GM18520 (cell line): ENCODE results near the gene NSUN4.
"Not testable (repeated sequence)": the region's sequence is repeated elsewhere in the genome, so short reads cannot be mapped to it uniquely, and the experiment has no call there.

Experiments
- ATAC-seq: cut with Tn5 transposase; IDR thresholded peaks from one replicate; pipeline ENCODE4 v1.9.1; 2021; ENCODE audit not compliant: unreplicated experiment

NSUN4 gene

DNA sequence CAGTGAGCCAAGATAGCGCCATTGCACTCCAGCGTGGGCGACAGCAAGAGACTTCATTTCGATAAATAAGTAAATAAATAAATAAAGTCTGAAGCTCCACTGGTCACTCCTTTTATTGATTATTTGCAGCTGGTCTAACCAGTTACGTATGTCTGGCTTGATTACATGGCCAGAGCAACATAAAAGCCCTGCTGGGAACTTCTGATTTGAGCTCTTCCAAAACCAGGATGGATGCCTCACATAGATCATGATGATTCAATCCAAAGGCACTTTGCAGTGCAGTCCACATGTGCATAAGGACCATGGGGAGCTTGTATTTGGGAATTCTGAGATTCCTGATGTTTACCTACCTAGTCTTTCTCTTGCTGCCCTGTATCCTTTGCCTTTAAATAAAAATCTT is 24.0 kb downstream of the NSUN4 start:
- ATAC-seq: no peak

GRCh38 chr1:46365796-46366195 is 25.2 kb downstream of the NSUN4 start:
- not testable (repeated sequence) for ATAC-seq

GRCh38 chr1:46367072-46367471 is 26.5 kb downstream of the NSUN4 start:
- no peak for ATAC-seq

DNA sequence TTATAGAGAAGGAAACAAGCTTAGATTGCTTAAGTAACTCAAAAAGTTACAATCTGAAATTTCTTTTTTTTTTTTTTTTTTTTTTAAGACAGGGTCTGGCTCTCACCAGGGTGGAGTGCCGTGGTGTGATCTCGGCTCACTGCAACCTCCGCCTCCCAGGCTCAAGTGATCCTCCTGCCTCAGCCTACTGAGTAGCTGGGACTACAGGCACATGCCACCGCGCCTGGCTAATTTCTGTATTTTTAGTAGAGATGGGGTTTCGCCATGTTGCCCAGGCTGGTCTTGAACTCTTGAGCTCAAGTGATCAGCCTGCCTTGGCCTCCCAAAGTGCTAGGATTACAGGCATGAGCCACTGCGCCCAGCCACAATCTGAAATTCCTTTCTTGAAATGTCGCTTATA is 27.1 kb downstream of the NSUN4 start:
- ATAC-seq: not testable (repeated sequence)

DNA sequence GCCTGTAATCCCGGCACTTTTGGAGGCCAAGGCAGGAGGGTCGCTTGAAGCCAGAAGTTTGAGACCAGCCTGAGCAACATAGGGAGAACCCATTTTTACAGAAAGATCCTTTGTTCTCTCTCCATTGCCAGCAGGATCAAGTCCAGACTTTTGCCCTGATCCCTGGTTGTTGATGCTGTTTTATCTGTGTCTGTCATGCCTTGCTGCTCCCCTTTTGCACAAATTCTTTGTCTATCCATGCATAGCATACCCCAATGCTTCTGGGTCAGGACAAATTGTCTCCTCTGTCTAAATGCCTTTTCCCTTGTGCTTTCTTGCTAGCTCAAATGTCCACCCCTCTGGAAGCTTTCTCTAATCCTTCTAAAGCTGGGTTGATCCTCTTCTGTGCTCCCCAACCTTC is 28.2 kb downstream of the NSUN4 start:
- no peak for ATAC-seq

DNA sequence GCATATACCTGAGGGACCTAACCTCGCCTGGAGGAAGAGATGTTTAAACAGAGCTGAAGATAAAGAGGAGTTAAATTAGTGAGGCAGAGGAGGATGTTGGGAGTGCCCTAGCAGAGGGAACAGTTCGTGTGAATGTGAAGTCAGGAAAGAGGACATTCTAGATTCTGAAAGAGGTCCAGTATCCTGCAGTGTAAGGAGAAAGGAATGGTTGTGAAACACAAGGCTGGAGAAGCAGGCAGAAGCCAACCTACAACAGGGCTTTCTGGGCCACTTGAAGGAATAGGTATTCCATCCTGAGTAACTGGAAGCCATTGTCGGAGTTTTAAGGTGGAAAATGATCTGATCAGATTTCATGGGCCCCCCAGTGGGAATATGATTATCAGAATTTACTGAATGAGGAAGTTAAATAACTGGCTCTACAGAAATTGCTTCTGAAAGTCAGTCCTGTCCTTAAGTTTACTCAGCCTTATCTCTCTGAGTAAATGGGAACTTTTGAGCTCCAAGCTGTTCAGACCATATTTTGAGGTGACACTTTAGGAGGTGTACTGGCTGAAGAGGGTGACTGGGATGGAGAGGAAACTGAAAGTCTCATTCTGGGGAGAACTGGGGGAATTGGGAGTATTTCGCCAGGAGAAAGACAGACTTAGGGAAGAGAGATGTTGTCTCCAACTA is 29.1 kb downstream of the NSUN4 start:
- ATAC-seq: no peak

GRCh38 chr1:46370214-46370633 is 29.6 kb downstream of the NSUN4 start:
- ATAC-seq: no peak

GRCh38 chr1:46372431-46372830 is 31.8 kb downstream of the NSUN4 start:
- ATAC-seq: no peak

GRCh38 chr1:46379996-46380395 is 39.4 kb downstream of the NSUN4 start:
- ATAC-seq: no peak

DNA sequence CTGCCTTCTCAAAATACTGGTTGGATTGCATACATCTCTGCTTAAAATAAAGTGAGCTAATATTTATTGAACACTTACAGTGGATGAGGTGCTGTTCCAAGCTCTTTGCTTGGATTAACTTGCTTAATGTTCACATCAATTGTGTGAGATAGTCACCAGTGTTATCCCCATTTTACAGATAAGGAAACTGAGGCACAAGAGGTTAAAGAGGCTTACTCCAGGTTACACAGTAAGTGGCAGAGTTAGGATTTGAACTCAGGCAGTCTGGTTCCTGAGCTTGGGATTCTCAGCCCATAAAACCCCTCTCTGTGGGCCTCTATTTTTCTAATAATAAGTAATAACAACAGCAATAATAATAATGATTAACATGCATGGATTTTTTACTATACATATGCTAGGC is 39.9 kb downstream of the NSUN4 start:
- ATAC-seq: no peak

DNA sequence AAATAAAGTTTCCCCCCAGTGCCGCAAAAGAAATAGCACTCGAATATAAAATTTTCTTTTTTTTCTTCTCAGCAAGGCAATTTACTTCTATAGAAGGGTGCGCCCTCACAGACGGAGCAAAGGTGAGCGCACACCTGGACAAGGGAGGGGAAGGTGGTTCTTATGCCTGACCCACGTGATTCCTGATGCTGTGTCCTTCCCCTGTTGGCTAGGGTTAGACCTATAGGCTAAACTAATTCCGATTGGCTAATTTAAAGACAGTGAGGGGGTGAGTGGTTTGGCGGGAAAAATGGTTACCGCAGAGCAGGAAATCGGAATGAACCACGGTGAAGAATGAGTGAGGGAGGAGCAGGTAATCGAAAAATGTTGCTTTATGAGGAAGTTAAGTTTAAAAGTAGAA is 52.9 kb downstream of the NSUN4 start:
- ATAC-seq: no peak

DNA sequence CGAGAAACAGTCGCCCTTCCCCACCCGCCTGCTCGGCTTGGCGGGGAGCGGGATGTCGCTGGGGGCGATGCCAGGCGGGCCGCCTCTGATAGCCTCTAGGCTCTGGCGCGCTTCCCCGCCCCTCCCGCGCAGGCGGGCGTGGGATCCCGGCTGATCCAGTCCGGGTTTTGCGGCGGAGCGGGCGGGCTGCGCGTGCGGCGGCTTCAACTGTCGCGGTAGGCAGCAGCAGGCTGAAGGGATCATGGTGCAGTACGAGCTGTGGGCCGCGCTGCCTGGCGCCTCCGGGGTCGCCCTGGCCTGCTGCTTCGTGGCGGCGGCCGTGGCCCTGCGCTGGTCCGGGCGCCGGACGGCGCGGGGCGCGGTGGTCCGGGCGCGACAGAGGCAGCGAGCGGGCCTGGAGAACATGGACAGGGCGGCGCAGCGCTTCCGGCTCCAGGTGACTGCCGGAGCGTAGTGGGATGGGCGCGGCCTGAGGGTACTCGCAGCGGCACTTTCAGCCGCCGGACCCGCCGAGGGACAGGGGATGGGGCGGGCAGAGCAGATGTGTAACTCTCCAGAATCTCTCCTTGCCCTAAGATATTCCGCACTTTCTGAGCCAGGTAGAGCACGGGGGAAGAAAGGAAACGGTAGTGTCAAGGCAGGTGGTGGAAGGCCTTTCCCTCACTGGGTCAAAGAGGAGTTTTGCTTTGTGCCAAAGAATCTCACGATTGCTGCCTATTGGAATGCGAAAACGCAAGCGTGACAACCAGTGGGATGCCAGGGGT is 53.7 kb downstream of the NSUN4 start, which contains the start of gene FAAH:
Gene FAAH (plus strand): TSS at position 210 of the 764 bp plus-strand sequence. CDS start 32 bp downstream, at position 242.
- ATAC-seq: no peak

DNA sequence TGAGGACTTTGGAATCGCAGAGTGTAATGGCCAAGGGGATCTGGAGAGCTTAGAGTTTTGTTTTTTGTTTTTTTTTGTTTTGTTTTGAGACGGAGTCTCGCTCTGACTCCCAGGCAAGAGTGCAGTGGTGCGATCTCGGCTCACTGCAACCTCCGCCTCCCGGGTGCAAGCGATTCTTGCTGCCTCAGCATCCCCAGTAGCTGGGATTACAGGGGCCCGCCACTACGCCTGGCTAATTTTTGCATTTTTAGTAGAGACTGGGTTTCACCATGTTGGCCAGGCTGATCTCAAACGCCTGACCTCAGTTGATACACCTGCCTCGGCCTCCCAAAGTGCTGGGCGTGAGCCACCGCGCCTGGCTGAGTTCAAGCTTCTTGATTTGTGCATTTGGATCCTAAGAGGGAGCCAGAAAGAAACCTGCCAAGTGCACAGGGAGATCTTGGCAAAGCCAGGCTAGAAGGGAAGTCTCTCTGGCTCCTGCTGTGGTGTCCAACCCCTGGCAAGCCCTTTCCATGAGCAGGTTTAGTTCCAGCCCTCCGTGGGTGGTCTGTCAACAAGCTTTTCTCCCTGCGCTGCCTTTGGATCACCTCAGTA is 54.4 kb downstream of the NSUN4 start:
- ATAC-seq: no peak

DNA sequence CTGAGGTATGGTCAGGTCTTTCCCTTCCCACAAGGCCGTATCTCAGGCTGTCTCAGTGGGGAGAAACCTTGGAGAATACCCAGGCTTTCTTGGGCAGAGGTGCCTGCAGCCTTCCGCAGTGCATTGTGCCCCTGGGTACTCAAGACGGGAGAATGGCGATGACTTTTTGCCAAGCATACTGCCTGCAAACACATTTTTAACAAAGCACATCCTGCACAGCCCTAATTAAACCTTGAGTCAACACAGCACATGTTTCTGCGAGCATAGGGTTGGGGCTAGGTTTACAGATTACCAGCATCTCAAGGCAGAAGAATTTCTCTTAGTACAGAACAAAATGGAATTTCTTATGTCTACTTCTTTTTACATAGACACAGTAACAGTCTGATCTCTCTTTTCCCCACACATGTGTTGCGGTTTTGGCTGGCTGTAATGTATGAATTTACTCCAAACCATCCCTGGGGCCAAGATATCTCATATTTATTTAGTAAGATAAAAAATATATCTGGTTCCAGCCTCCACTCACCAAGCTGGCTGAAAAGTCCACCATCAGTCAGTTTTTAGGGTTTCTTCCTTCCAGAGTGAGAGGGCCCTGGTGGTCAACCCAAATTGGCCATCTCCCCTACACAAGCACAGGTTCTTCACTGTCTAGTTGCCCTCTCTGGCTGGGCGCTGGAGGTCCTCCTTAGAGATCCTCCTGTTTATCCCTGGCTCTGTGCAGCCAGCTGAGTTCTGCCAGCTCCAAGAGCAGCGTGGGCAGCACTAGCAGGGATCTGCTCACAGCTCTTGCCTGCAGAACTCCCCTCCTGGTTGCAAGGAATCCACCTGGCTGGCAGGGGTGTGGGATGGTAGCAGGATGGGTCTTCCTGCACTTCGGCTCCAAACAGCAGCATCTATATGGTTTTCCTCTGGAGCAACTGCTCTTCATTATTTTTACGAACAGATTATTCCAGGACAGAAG is 56.1 kb downstream of the NSUN4 start:
- no peak for ATAC-seq

DNA sequence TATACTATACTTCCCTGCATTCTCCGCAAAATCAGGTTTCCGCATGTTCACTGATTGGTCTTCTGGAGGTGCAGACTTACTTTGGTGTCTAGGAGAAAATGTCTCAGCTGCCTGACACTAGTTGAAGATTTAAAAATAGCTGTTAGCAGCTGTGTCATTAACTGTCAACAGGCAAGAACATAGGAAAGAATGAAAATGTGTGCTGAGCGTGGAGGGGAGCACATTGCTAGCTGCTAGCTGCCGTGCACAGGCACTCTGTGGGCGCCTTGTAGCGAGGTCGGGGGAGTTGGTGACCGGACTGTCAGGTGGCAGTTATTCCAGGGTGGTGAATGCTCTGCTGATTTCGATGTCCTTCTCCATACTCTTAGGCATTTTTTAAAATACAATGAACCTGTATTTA is 58.7 kb downstream of the NSUN4 start:
- no peak for ATAC-seq

- no peak for ATAC-seq
Observed at GRCh38 chr1:46400421-46400820, 59.8 kb downstream of the NSUN4 start.

DNA sequence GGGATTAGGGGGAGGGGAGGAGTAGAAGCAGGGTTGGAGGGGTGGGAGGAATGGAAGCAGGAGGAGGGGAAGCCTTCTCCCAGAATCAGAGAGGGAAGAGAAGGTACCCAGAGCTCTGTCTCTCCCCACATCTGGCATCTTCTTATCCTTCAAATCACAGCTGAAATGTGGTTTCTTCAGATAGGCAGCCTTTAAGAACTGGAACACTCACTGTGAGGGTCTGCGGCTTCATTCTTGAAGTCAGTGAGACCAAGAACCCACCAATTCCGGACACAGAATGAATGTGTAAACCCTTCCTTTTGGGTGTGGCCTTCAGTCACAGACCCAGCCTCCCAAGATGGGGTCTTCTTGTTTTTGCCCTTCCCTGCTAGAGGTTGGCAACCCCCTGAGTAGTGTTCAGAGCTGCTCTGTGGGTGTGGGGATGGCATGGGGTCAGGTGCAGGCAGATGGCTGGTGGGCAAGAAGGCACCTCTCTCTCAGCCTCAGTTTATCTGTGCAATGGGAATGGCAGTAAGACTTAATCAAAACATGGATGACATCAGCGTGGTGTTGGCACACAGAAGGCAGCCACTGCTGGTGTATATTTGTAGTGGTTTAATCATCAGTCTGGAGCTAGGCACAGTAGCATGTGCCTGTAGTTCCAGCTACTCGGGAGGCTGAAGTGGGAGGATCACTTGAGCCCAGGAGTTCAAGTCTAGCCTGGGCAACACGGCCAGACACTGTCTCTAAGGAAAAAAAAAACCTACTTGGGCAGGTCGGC is 60.7 kb downstream of the NSUN4 start:
- no peak for ATAC-seq

- no peak for ATAC-seq
Observed at GRCh38 chr1:46401964-46402626, 61.5 kb downstream of the NSUN4 start.

DNA sequence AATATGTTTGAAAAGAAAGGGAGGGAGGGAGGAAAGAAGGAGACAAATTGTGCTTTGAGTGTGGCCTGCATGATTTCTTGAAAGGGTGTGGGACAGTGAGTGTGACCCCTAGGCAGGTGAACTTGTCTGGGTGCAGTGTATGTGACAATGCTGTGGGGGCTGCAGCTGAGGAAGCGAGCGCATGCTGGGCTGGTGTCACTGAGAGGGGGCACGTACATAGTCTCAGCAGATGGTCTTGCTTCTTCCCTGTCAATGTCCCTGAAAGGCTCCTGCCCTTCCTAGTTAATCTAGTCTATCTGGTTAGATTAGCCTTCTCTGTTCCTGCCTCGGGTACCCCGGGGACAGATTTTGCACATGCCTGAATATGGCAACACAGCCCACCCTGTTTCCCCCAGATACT is 63.3 kb downstream of the NSUN4 start:
- ATAC-seq: no peak
